ENCODE results near the gene ATP2A2.

Gene ATP2A2

GRCh38 chr12:110349514-110350151 is 68.6 kb downstream of the ATP2A2 start:
- Histone ChIP-seq H3K4me1 (ENCODE audit: control insufficient read depth in 2 of 2, insufficient read depth in 1 of 2, low read depth in 1 of 2, low read length in 2 of 2) (no peaks in the 10 kb centered on the region), H3K4me2 (ENCODE audit: insufficient read depth, low read length, poor library complexity, severe bottlenecking) (no peak overlapping the region), H3K79me1 (ENCODE audit: low read depth, low read length) (no peaks in the 10 kb centered on the region), H2AFZ (ENCODE audit: low read length) (no peak overlapping the region), H3K14ac (ENCODE audit: low read length) (no peak overlapping the region), H3K23ac (ENCODE audit: low read depth, low read length, poor library complexity) (peak overlapping the region; percentile 47), H4K91ac (ENCODE audit: low read depth, low read length, poor library complexity) (no peak overlapping the region), H2BK15ac (ENCODE audit: low read length) (no peak overlapping the region), H3K4me3 (ENCODE audit: low read length in 2 of 2) (peak overlapping the region in 1 of 2 donors; percentile 26), H3K4ac (ENCODE audit: low read length) (no peak overlapping the region), H3K27me3 (ENCODE audit: control insufficient read depth in 3 of 3, insufficient read depth in 3 of 3, low read depth in 1 of 3, low read length in 3 of 3) (no peaks in the 10 kb centered on the region), H3K9me3 (replicated peaks in 1 of 2; ENCODE audit: control insufficient read depth in 2 of 2, insufficient read depth in 1 of 2, low read depth in 1 of 2, low read length in 2 of 2) (no peaks in the 10 kb centered on the region), H3K36me3 (replicated peaks in 1 of 2; ENCODE audit: control insufficient read depth in 2 of 2, insufficient read depth in 2 of 2, low read length in 2 of 2) (peaks cover 39 to 80% of the 10 kb centered on the region in 2 donors), H2AK5ac (ENCODE audit: low read depth, low read length) (no peak overlapping the region), H3K9ac (ENCODE audit: low read depth, low read length, poor library complexity) (no peak overlapping the region), H3K27ac (replicated peaks; ENCODE audit: low read length) (no peak overlapping the region), H2BK120ac (ENCODE audit: low read depth, low read length) (no peak overlapping the region), H3K18ac (ENCODE audit: low read length) (no peak overlapping the region), H4K8ac (ENCODE audit: low read depth, low read length) (no peak overlapping the region), H2BK5ac (ENCODE audit: low read length) (no peak overlapping the region), H2BK12ac (ENCODE audit: low read length) (no peak overlapping the region)
- no CpG with 5 or more reads among the region's 12 CpGs for WGBS, 2 donors (ENCODE audit: extremely low coverage in 2 of 2, insufficient read length in 2 of 2, insufficient replicate concordance in 1 of 2)
- no peak for DNase-seq (ENCODE audit: low spot score)

GRCh38 chr12:110351119-110351518 is 70.1 kb downstream of the ATP2A2 start:
- no peak for DNase-seq (ENCODE audit: low spot score)
- WGBS, 2 donors (ENCODE audit: extremely low coverage in 2 of 2, insufficient read length in 2 of 2, insufficient replicate concordance in 1 of 2): no CpG with 5 or more reads among the region's 8 CpGs
- no peak overlapping the region for H3K18ac ChIP-seq (ENCODE audit: low read length)
- H3K27me3 ChIP-seq (ENCODE audit: control insufficient read depth in 3 of 3, insufficient read depth in 3 of 3, low read depth in 1 of 3, low read length in 3 of 3): no peaks in the 10 kb centered on the region
- H3K9me3 ChIP-seq (replicated peaks in 1 of 2; ENCODE audit: control insufficient read depth in 2 of 2, insufficient read depth in 1 of 2, low read depth in 1 of 2, low read length in 2 of 2): no peaks in the 10 kb centered on the region
- no peak overlapping the region for H4K91ac ChIP-seq (ENCODE audit: low read depth, low read length, poor library complexity)
- no peak overlapping the region for H2AK5ac ChIP-seq (ENCODE audit: low read depth, low read length)
- H2BK15ac ChIP-seq (ENCODE audit: low read length): no peak overlapping the region
- H3K27ac ChIP-seq (replicated peaks; ENCODE audit: low read length): no peak overlapping the region
- no peak overlapping the region for H3K4me3 ChIP-seq (ENCODE audit: low read length in 2 of 2)
- no peak overlapping the region for H2BK5ac ChIP-seq (ENCODE audit: low read length)
- no peak overlapping the region for H2BK120ac ChIP-seq (ENCODE audit: low read depth, low read length)
- H3K36me3 ChIP-seq (replicated peaks in 1 of 2; ENCODE audit: control insufficient read depth in 2 of 2, insufficient read depth in 2 of 2, low read length in 2 of 2): peaks cover 24 to 65% of the 10 kb centered on the region in 2 donors
- no peak overlapping the region for H4K8ac ChIP-seq (ENCODE audit: low read depth, low read length)
- no peaks in the 10 kb centered on the region for H3K4me1 ChIP-seq (ENCODE audit: control insufficient read depth in 2 of 2, insufficient read depth in 1 of 2, low read depth in 1 of 2, low read length in 2 of 2)
- H3K23ac ChIP-seq (ENCODE audit: low read depth, low read length, poor library complexity): no peak overlapping the region
- no peak overlapping the region for H3K9ac ChIP-seq (ENCODE audit: low read depth, low read length, poor library complexity)
- H3K79me1 ChIP-seq (ENCODE audit: low read depth, low read length): no peaks in the 10 kb centered on the region
- no peak overlapping the region for H2AFZ ChIP-seq (ENCODE audit: low read length)
- no peak overlapping the region for H3K14ac ChIP-seq (ENCODE audit: low read length)
- no peak overlapping the region for H3K4ac ChIP-seq (ENCODE audit: low read length)
- no peak overlapping the region for H3K4me2 ChIP-seq (ENCODE audit: insufficient read depth, low read length, poor library complexity, severe bottlenecking)
- H2BK12ac ChIP-seq (ENCODE audit: low read length): no peak overlapping the region

GRCh38 chr12:110352401-110352800 is 71.4 kb downstream of the ATP2A2 start:
- no peak overlapping the region for H3K14ac ChIP-seq (ENCODE audit: low read length)
- no peak overlapping the region for H4K91ac ChIP-seq (ENCODE audit: low read depth, low read length, poor library complexity)
- H2BK12ac ChIP-seq (ENCODE audit: low read length): no peak overlapping the region
- no peak overlapping the region for H4K8ac ChIP-seq (ENCODE audit: low read depth, low read length)
- no peaks in the 10 kb centered on the region for H3K9me3 ChIP-seq (replicated peaks in 1 of 2; ENCODE audit: control insufficient read depth in 2 of 2, insufficient read depth in 1 of 2, low read depth in 1 of 2, low read length in 2 of 2)
- H2BK5ac ChIP-seq (ENCODE audit: low read length): no peak overlapping the region
- no peak for DNase-seq (ENCODE audit: low spot score)
- H3K18ac ChIP-seq (ENCODE audit: low read length): no peak overlapping the region
- H3K27me3 ChIP-seq (ENCODE audit: control insufficient read depth in 3 of 3, insufficient read depth in 3 of 3, low read depth in 1 of 3, low read length in 3 of 3): no peaks in the 10 kb centered on the region
- H2BK15ac ChIP-seq (ENCODE audit: low read length): no peak overlapping the region
- no peak overlapping the region for H3K4me2 ChIP-seq (ENCODE audit: insufficient read depth, low read length, poor library complexity, severe bottlenecking)
- no peak overlapping the region for H2AFZ ChIP-seq (ENCODE audit: low read length)
- no peak overlapping the region for H3K4ac ChIP-seq (ENCODE audit: low read length)
- no peak overlapping the region for H2AK5ac ChIP-seq (ENCODE audit: low read depth, low read length)
- H2BK120ac ChIP-seq (ENCODE audit: low read depth, low read length): no peak overlapping the region
- H3K36me3 ChIP-seq (replicated peaks in 1 of 2; ENCODE audit: control insufficient read depth in 2 of 2, insufficient read depth in 2 of 2, low read length in 2 of 2): peaks cover 20 to 52% of the 10 kb centered on the region in 2 donors
- no peak overlapping the region for H3K4me3 ChIP-seq (ENCODE audit: low read length in 2 of 2)
- WGBS, 2 donors (ENCODE audit: extremely low coverage in 2 of 2, insufficient read length in 2 of 2, insufficient replicate concordance in 1 of 2): no CpG with 5 or more reads among the region's 3 CpGs
- no peak overlapping the region for H3K23ac ChIP-seq (ENCODE audit: low read depth, low read length, poor library complexity)
- no peaks in the 10 kb centered on the region for H3K4me1 ChIP-seq (ENCODE audit: control insufficient read depth in 2 of 2, insufficient read depth in 1 of 2, low read depth in 1 of 2, low read length in 2 of 2)
- H3K79me1 ChIP-seq (ENCODE audit: low read depth, low read length): no peaks in the 10 kb centered on the region
- no peak overlapping the region for H3K9ac ChIP-seq (ENCODE audit: low read depth, low read length, poor library complexity)
- H3K27ac ChIP-seq (replicated peaks; ENCODE audit: low read length): no peak overlapping the region

GRCh38 chr12:110353211-110353965 is 72.3 kb downstream of the ATP2A2 start:
- no peak overlapping the region for H2BK12ac ChIP-seq (ENCODE audit: low read length)
- H4K8ac ChIP-seq (ENCODE audit: low read depth, low read length): no peak overlapping the region
- no peak overlapping the region for H2AK5ac ChIP-seq (ENCODE audit: low read depth, low read length)
- H3K14ac ChIP-seq (ENCODE audit: low read length): no peak overlapping the region
- no peaks in the 10 kb centered on the region for H3K79me1 ChIP-seq (ENCODE audit: low read depth, low read length)
- H3K4ac ChIP-seq (ENCODE audit: low read length): no peak overlapping the region
- H3K4me1 ChIP-seq (ENCODE audit: control insufficient read depth in 2 of 2, insufficient read depth in 1 of 2, low read depth in 1 of 2, low read length in 2 of 2): no peaks in the 10 kb centered on the region
- H3K9ac ChIP-seq (ENCODE audit: low read depth, low read length, poor library complexity): no peak overlapping the region
- H3K9me3 ChIP-seq (replicated peaks in 1 of 2; ENCODE audit: control insufficient read depth in 2 of 2, insufficient read depth in 1 of 2, low read depth in 1 of 2, low read length in 2 of 2): no peaks in the 10 kb centered on the region
- H3K36me3 ChIP-seq (replicated peaks in 1 of 2; ENCODE audit: control insufficient read depth in 2 of 2, insufficient read depth in 2 of 2, low read length in 2 of 2): peaks cover 13 to 42% of the 10 kb centered on the region in 2 donors
- WGBS, 2 donors (ENCODE audit: extremely low coverage in 2 of 2, insufficient read length in 2 of 2, insufficient replicate concordance in 1 of 2): no CpG with 5 or more reads among the region's 13 CpGs
- H3K27me3 ChIP-seq (ENCODE audit: control insufficient read depth in 3 of 3, insufficient read depth in 3 of 3, low read depth in 1 of 3, low read length in 3 of 3): no peaks in the 10 kb centered on the region
- no peak for DNase-seq (ENCODE audit: low spot score)
- no peak overlapping the region for H3K23ac ChIP-seq (ENCODE audit: low read depth, low read length, poor library complexity)
- no peak overlapping the region for H2BK15ac ChIP-seq (ENCODE audit: low read length)
- no peak overlapping the region for H2BK5ac ChIP-seq (ENCODE audit: low read length)
- no peak overlapping the region for H3K4me2 ChIP-seq (ENCODE audit: insufficient read depth, low read length, poor library complexity, severe bottlenecking)
- H4K91ac ChIP-seq (ENCODE audit: low read depth, low read length, poor library complexity): no peak overlapping the region
- H3K27ac ChIP-seq (replicated peaks; ENCODE audit: low read length): no peak overlapping the region
- no peak overlapping the region for H3K18ac ChIP-seq (ENCODE audit: low read length)
- no peak overlapping the region for H3K4me3 ChIP-seq (ENCODE audit: low read length in 2 of 2)
- no peak overlapping the region for H2BK120ac ChIP-seq (ENCODE audit: low read depth, low read length)
- H2AFZ ChIP-seq (ENCODE audit: low read length): no peak overlapping the region

All from neuronal stem cell (in vitro differentiated cells).